SK-N-SH (cell line): ENCODE results near the gene PDXDC1. TPM values are rescaled to one million over a fixed set of nuclear protein-coding genes. Genes with fewer than 3 reads are reported as not detected.
"Not testable (repeated sequence)": the region's sequence is repeated elsewhere in the genome, so short reads cannot be mapped to it uniquely, and the experiment has no call there.

Source experiments
- CTCF ChIA-PET: fragments of 300-600, 350-600 bp; formaldehyde crosslinking; extraction: SDS; loops from one replicate; lab custom pipeline; 2021; lab: Yijun Ruan, JAX
- POLR2A ChIA-PET: fragments of 350-600 bp; sonication (Branson Sonifier 250); formaldehyde crosslinking; extraction: SDS; loops from one replicate; lab custom pipeline; 2020; ENCODE audit warnings: antibody characterized with exemption, inconsistent platforms; lab: Yijun Ruan, JAX
- DNase-seq: peaks from one replicate; pipeline ENCODE4 v3.0.0; 2012
- H2AFZ ChIP-seq: fragments of 200-600 bp; sonication (generic); 2 replicates; pipeline ENCODE4 v1.8.1; 2016; ENCODE audit warnings: antibody characterized with exemption, mild to moderate bottlenecking, low read depth
- H3F3A ChIP-seq: fragments of 200-600 bp; sonication (generic); replicated peaks from 2 replicates; pipeline ENCODE3; 2016; ENCODE audit warnings: antibody characterized with exemption, mild to moderate bottlenecking; ENCODE audit not compliant: insufficient read depth
- H3K27ac ChIP-seq, 2 experiments: fragments of 200-500 bp in 1 of 2; fragments of 200-600 bp in 1 of 2; sonication (Bioruptor generic) in 1 of 2; sonication (generic), shearing (Covaris generic) in 1 of 2; 2 replicates each; pipeline versions ENCODE4 v1.5.1 to v1.6.1; 2014 to 2016; ENCODE audit warnings: low read depth in 2 of 2, inconsistent platforms in 1 of 2, low read length in 1 of 2, mild to moderate bottlenecking in 1 of 2, mixed read lengths in 1 of 2
- H3K27me3 ChIP-seq: fragments of 200-600 bp; sonication (generic), shearing (Covaris generic); 2 replicates; pipeline ENCODE4 v1.6.1; 2016; ENCODE audit warnings: mixed run types; ENCODE audit not compliant: insufficient read depth
- H3K36me3 ChIP-seq, 2 experiments: fragments of 200-500 bp in 1 of 2; fragments of 200-600 bp in 1 of 2; sonication (Bioruptor generic) in 1 of 2; sonication (generic) in 1 of 2; replicated peaks in 1 of 2; 2 replicates each; pipeline versions ENCODE3 to v1.5.1; 2014 to 2016; ENCODE audit warnings: low read length in 1 of 2, mild to moderate bottlenecking in 1 of 2; ENCODE audit not compliant: insufficient read depth in 2 of 2, control insufficient read depth in 1 of 2
- H3K4me1 ChIP-seq, 2 experiments: fragments of 200-500 bp in 1 of 2; fragments of 200-600 bp in 1 of 2; sonication (Bioruptor generic) in 1 of 2; sonication (generic), shearing (Covaris generic) in 1 of 2; 2 replicates each; pipeline versions ENCODE4 v1.5.1 to v1.6.1; 2014 to 2016; ENCODE audit warnings: low read depth in 1 of 2, low read length in 1 of 2, mixed run types in 1 of 2; ENCODE audit not compliant: insufficient read depth in 2 of 2, control insufficient read depth in 1 of 2
- H3K4me2 ChIP-seq: fragments of 200-600 bp; sonication (generic), shearing (Covaris generic); 2 replicates; pipeline ENCODE4 v1.6.1; 2017; ENCODE audit warnings: mixed run types
- H3K4me3 ChIP-seq, 2 experiments: fragments of 200-500 bp in 1 of 2; fragments of 200-600 bp in 1 of 2; sonication (Bioruptor generic) in 1 of 2; sonication (generic), shearing (Covaris generic) in 1 of 2; 2 replicates each; pipeline versions ENCODE4 v1.5.1 to v1.8.1; 2014 to 2016; ENCODE audit warnings: low read depth in 2 of 2, inconsistent platforms in 1 of 2, low read length in 1 of 2, mild to moderate bottlenecking in 1 of 2, mixed read lengths in 1 of 2, moderate library complexity in 1 of 2
- H3K79me2 ChIP-seq: fragments of 200-600 bp; sonication (generic); 2 replicates; pipeline ENCODE4 v1.8.1; 2017; ENCODE audit warnings: mild to moderate bottlenecking; ENCODE audit not compliant: insufficient read depth
- H3K9ac ChIP-seq: fragments of 200-600 bp; sonication (generic); 2 replicates; pipeline ENCODE4 v1.6.1; 2017; ENCODE audit warnings: mixed run types
- H3K9me2 ChIP-seq: fragments of 200-600 bp; sonication (generic); 2 replicates; pipeline ENCODE4 v1.6.1; 2017; ENCODE audit warnings: mixed run types
- H3K9me3 ChIP-seq: fragments of 200-600 bp; sonication (generic); 2 replicates; pipeline ENCODE4 v1.6.1; 2017; ENCODE audit warnings: mixed run types, mild to moderate bottlenecking, moderate library complexity
- H4K20me1 ChIP-seq: fragments of 200-600 bp; sonication (generic); 2 replicates; pipeline ENCODE4 v1.6.1; 2017; ENCODE audit warnings: mild to moderate bottlenecking, mixed run types; ENCODE audit not compliant: insufficient read depth
- WGBS: methylation state at CpG from one replicate; pipeline ENCODE4 v1.1.6; 2017; ENCODE audit warnings: low lambda C conversion rate; 5-methylcytosine and 5-hydroxymethylcytosine counted together
- polyA plus RNA-seq, 3 experiments: library from polyadenylated mRNA; depleted of rRNA; stranded (reverse); fragments of >200 nt; gene quantifications; 2 replicates each; pipeline ENCODE4 v1.2.3, GENCODE V29; 2012
- TF ChIP-seq, protein P1 (sequence below): fragments of 200-600 bp; sonication (generic); IDR thresholded peaks from 2 replicates; pipeline ENCODE4 v1.6.1; 2017; ENCODE audit warnings: antibody characterized with exemption, mild to moderate bottlenecking, moderate library complexity

Gene PDXDC1
- polyA plus RNA-seq, 1 of the 3 experiments (the other 2 are of a cell fraction), result 37.4 TPM

GRCh38 chr16:15076161-15076560 is 101.3 kb downstream of the PDXDC1 start:
- H3K9me3 ChIP-seq, H3K27me3 ChIP-seq, H2AFZ ChIP-seq, H3K79me2 ChIP-seq, H3K4me3 ChIP-seq, H3K9ac ChIP-seq, H3K27ac ChIP-seq, H4K20me1 ChIP-seq, POLR2A ChIA-PET, DNase-seq, H3K4me2 ChIP-seq, H3K9me2 ChIP-seq, H3K4me1 ChIP-seq: not testable (repeated sequence)
- CTCF ChIA-PET, result interaction anchor here (0.7 kb wide), 1 partner anchor 19 kb away, joined by 3 read pairs; no protein-coding TSS in a partner anchor
- H3F3A ChIP-seq, result peaks cover 20% of the 10 kb centered on the region
- peaks cover 42 to 43% of the 10 kb centered on the region in 2 experiments for H3K36me3 ChIP-seq
- 95% methylated on average over 2 of the region's 2 CpGs for WGBS

- H2AFZ ChIP-seq, H3K79me2 ChIP-seq, CTCF ChIA-PET, H3K4me3 ChIP-seq, POLR2A ChIA-PET, DNase-seq, H3K9me3 ChIP-seq, H3K27ac ChIP-seq, H3K9ac ChIP-seq, H3F3A ChIP-seq, H3K27me3 ChIP-seq, H3K9me2 ChIP-seq, H3K4me1 ChIP-seq, H3K4me2 ChIP-seq, H4K20me1 ChIP-seq: not testable (repeated sequence)
- 58% methylated on average over 1 of the region's 1 CpG for WGBS
- H3K36me3 ChIP-seq, result peaks cover 33 to 46% of the 10 kb centered on the region in 2 experiments
Observed at GRCh38 chr16:15080883-15081282, 106.1 kb downstream of the PDXDC1 start.

- DNase-seq, H2AFZ ChIP-seq, H3K9me2 ChIP-seq, H3K27me3 ChIP-seq, H3K9me3 ChIP-seq, H3K79me2 ChIP-seq, H3F3A ChIP-seq, CTCF ChIA-PET, H3K4me1 ChIP-seq, H4K20me1 ChIP-seq, POLR2A ChIA-PET, H3K27ac ChIP-seq, H3K9ac ChIP-seq, H3K4me3 ChIP-seq, H3K4me2 ChIP-seq: not testable (repeated sequence)
- WGBS, result 94% methylated on average over 3 of the region's 3 CpGs
- H3K36me3 ChIP-seq, result peaks cover 34 to 51% of the 10 kb centered on the region in 2 experiments
Observed at GRCh38 chr16:15082788-15083187, 108.0 kb downstream of the PDXDC1 start.

DNA sequence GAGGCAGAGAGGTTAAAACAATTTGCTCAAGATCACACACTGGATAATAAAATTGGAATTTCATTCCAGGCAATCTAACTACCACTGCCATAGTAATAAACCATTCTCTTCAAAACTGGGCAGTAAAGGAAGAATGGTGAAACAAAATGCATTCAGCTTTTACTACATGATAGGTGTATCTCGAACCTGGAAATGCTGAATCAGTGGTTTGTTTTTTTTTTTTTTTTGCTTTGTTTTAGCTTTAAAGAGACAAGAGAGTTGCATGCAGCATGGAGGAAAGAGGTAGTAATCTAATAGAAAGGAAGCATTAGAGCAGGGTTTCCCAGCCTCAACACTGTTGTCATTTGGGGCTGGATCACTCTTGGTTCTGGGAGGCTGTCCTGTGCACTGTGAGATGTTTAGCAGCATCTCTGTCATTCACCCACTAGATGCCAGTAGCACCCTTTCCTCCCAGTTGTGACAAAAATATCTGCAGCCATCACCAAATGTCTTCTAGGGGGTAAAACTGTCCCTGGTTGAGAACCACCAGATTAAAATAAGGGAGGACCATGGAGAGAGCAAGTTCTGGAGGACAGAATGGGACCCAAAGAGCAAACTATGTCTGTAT is 115.9 kb downstream of the PDXDC1 start:
- POLR2A ChIA-PET, CTCF ChIA-PET: not testable (repeated sequence)
- peaks cover 42% of the 10 kb centered on the region for H3K79me2 ChIP-seq

GRCh38 chr16:15093571-15093954 is 118.7 kb downstream of the PDXDC1 start:
- peak overlapping the region; percentile 83 for H3K9ac ChIP-seq
- H3K4me1 ChIP-seq, CTCF ChIA-PET, H4K20me1 ChIP-seq, H3K27me3 ChIP-seq, H3K9me3 ChIP-seq, H3F3A ChIP-seq, DNase-seq, H3K9me2 ChIP-seq: not testable (repeated sequence)
- peak overlapping the region; percentile 60 to 69; a peak in 3 of 4 replicates for H3K27ac ChIP-seq
- POLR2A ChIA-PET, result interaction anchor here (0.8 to 1.7 kb wide), 3 partner anchors 21 to 52 kb away, joined by 3 to 6 read pairs (median 4); partner anchors contain the start of gene NTAN1
- peak overlapping the region; percentile 73 to 77 for H3K4me3 ChIP-seq
- 0 out of 2 replicates have a peak overlapping the region, but pooled peaks have one; percentile 76 for H2AFZ ChIP-seq
- 3% methylated on average over 14 of the region's 14 CpGs for WGBS
- peak overlapping the region; percentile 80 for H3K4me2 ChIP-seq
- H3K79me2 ChIP-seq, result peaks cover 42% of the 10 kb centered on the region
- peaks cover 8 to 18% of the 10 kb centered on the region in 2 experiments for H3K36me3 ChIP-seq

More for the DNA sequence above, 115.9 kb downstream of the PDXDC1 start:
- not testable (repeated sequence) for H3K4me1 ChIP-seq, H3K4me3 ChIP-seq, H2AFZ ChIP-seq, H3K9me2 ChIP-seq, DNase-seq, H4K20me1 ChIP-seq, H3K9me3 ChIP-seq, H3K27ac ChIP-seq, H3F3A ChIP-seq, H3K4me2 ChIP-seq, H3K27me3 ChIP-seq, H3K9ac ChIP-seq
- WGBS, result 93% methylated on average over 1 of the region's 1 CpG
- TF ChIP-seq, protein P1, sequence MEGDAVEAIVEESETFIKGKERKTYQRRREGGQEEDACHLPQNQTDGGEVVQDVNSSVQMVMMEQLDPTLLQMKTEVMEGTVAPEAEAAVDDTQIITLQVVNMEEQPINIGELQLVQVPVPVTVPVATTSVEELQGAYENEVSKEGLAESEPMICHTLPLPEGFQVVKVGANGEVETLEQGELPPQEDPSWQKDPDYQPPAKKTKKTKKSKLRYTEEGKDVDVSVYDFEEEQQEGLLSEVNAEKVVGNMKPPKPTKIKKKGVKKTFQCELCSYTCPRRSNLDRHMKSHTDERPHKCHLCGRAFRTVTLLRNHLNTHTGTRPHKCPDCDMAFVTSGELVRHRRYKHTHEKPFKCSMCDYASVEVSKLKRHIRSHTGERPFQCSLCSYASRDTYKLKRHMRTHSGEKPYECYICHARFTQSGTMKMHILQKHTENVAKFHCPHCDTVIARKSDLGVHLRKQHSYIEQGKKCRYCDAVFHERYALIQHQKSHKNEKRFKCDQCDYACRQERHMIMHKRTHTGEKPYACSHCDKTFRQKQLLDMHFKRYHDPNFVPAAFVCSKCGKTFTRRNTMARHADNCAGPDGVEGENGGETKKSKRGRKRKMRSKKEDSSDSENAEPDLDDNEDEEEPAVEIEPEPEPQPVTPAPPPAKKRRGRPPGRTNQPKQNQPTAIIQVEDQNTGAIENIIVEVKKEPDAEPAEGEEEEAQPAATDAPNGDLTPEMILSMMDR, result peak; percentile 29
- H3K36me3 ChIP-seq, result peaks cover 14 to 32% of the 10 kb centered on the region in 2 experiments
